GM23248 (cell line): ENCODE results near the gene HK3. TPM values are rescaled to one million over a fixed set of nuclear protein-coding genes. Genes with fewer than 3 reads are reported as not detected.
"Not testable (repeated sequence)": the region's sequence is repeated elsewhere in the genome, so short reads cannot be mapped to it uniquely, and the experiment has no call there.

Experiments
- DNase-seq: peaks from one replicate; pipeline ENCODE4 v3.0.0-alpha.2; 2015
- H2AFZ ChIP-seq: fragments of 200-600 bp; sonication (generic); 2 replicates; pipeline ENCODE4 v1.6.1; 2016; ENCODE audit warnings: antibody characterized with exemption
- H3F3A ChIP-seq: fragments of 200-600 bp; sonication (generic); 2 replicates; pipeline ENCODE4 v1.6.1; 2016; ENCODE audit warnings: mild to moderate bottlenecking, antibody characterized with exemption, mixed run types; ENCODE audit not compliant: insufficient read depth
- H3K27ac ChIP-seq: fragments of 200-600 bp; sonication (generic); 2 replicates; pipeline ENCODE4 v1.5.1; 2016; ENCODE audit warnings: mild to moderate bottlenecking
- H3K27me3 ChIP-seq: fragments of 200-600 bp; sonication (generic); replicated peaks from 2 replicates; pipeline ENCODE4 v1.6.1; 2016; ENCODE audit warnings: mild to moderate bottlenecking; ENCODE audit not compliant: insufficient read depth
- H3K36me3 ChIP-seq: fragments of 200-600 bp; sonication (generic); 2 replicates; pipeline ENCODE4 v1.6.1; 2016; ENCODE audit warnings: low read depth, mild to moderate bottlenecking
- H3K4me1 ChIP-seq: fragments of 200-600 bp; sonication (generic); 2 replicates; pipeline ENCODE4 v1.6.1; 2016; ENCODE audit warnings: mild to moderate bottlenecking; ENCODE audit not compliant: insufficient read depth
- H3K4me2 ChIP-seq: fragments of 200-600 bp; sonication (generic); one replicate; pipeline ENCODE4 v1.6.1; 2016; ENCODE audit warnings: mild to moderate bottlenecking; ENCODE audit not compliant: unreplicated experiment
- H3K4me3 ChIP-seq: fragments of 200-600 bp; sonication (generic); 2 replicates; pipeline ENCODE4 v1.5.1; 2016; ENCODE audit warnings: mild to moderate bottlenecking
- H3K79me2 ChIP-seq: fragments of 200-600 bp; sonication (generic); 2 replicates; pipeline ENCODE4 v1.6.1; 2016; ENCODE audit warnings: mild to moderate bottlenecking; ENCODE audit not compliant: insufficient read depth
- H3K9ac ChIP-seq: fragments of 200-600 bp; sonication (generic); 2 replicates; pipeline ENCODE4 v1.6.1; 2016; ENCODE audit warnings: mild to moderate bottlenecking
- H3K9me2 ChIP-seq: fragments of 200-600 bp; sonication (generic); 2 replicates; pipeline ENCODE4 v1.6.1; 2016; ENCODE audit warnings: mixed run types, mild to moderate bottlenecking, moderate library complexity; ENCODE audit not compliant: insufficient read depth
- H3K9me3 ChIP-seq: fragments of 200-600 bp; sonication (generic); one replicate; pipeline ENCODE4 v1.6.1; 2017; ENCODE audit warnings: low read depth
- H4K20me1 ChIP-seq: fragments of 200-600 bp; sonication (generic); 2 replicates; pipeline ENCODE4 v1.6.0; 2016; ENCODE audit not compliant: insufficient read depth
- EZH2 ChIP-seq: fragments of 200-600 bp; sonication (generic); IDR thresholded peaks from 2 replicates; pipeline ENCODE4 v1.6.1; 2018; ENCODE audit warnings: antibody characterized with exemption, mild to moderate bottlenecking; ENCODE audit not compliant: insufficient read depth, poor library complexity, severe bottlenecking
- EZH2phosphoT487 ChIP-seq: fragments of 200-600 bp; sonication (generic); IDR thresholded peaks from 2 replicates; pipeline ENCODE4 v1.6.1; 2018; ENCODE audit warnings: antibody characterized with exemption, moderate library complexity, mild to moderate bottlenecking, low read depth; ENCODE audit not compliant: insufficient read depth
- WGBS, 2 experiments: methylation state at CpG; one replicate each; pipeline ENCODE4 v1.1.6; 2015 to 2017; ENCODE audit warnings: low lambda C conversion rate in 2 of 2, low coverage in 1 of 2; ENCODE audit errors: missing lambda C conversion rate in 2 of 2; 5-methylcytosine and 5-hydroxymethylcytosine counted together
- in situ Hi-C: fragments of 300-500 bp; cut with MboI; formaldehyde crosslinking; loops from 2 replicates; pipeline ENCODE4 v1.15.0; 2020
- polyA plus RNA-seq: library from polyadenylated mRNA; unstranded; fragments of >200 nt; fragmentation: Nextera tagmentation; extraction: Ambion mirVana; gene quantifications from 2 replicates; pipeline ENCODE4 v1.2.1, GENCODE V29; 2016
- total RNA-seq: library from RNA; depleted of rRNA; stranded (reverse); fragments of >200 nt; shearing (Covaris generic); gene quantifications from 2 replicates; pipeline ENCODE4 v1.2.3, GENCODE V29; 2014

Gene HK3
- total and polyA plus RNA-seq, 2 experiments from 2014 or later: not detected

GRCh38 chr5:176874198-176874780 lies 24.9 kb downstream of the HK3 start:
- no peaks in the 10 kb centered on the region for H3K79me2 ChIP-seq
- in situ Hi-C loops: no loop called here
- no peak overlapping the region for H3K27ac ChIP-seq
- peaks cover 50% of the 10 kb centered on the region for H3K27me3 ChIP-seq
- DNase-seq: no peak
- no peaks in the 10 kb centered on the region for H3K9me3 ChIP-seq
- no peak overlapping the region for H3K4me3 ChIP-seq
- no peaks in the 10 kb centered on the region for H3F3A ChIP-seq
- no peaks in the 10 kb centered on the region for H3K9me2 ChIP-seq
- no peaks in the 10 kb centered on the region for H3K4me1 ChIP-seq
- no peak overlapping the region for H2AFZ ChIP-seq
- WGBS, 2 experiments: 67 to 71% methylated on average over 20 of the region's 20 CpGs
- no peak overlapping the region for H3K9ac ChIP-seq
- H3K36me3 ChIP-seq: no peaks in the 10 kb centered on the region
- no peaks in the 10 kb centered on the region for H4K20me1 ChIP-seq
- H3K4me2 ChIP-seq: no peak overlapping the region
- no peak for TF ChIP-seq EZH2

- H4K20me1 ChIP-seq: no peaks in the 10 kb centered on the region
- in situ Hi-C loops: no loop called here
- no peaks in the 10 kb centered on the region for H3K9me2 ChIP-seq
- H3K4me1 ChIP-seq: no peaks in the 10 kb centered on the region
- no peak overlapping the region for H3K4me2 ChIP-seq
- no peaks in the 10 kb centered on the region for H3F3A ChIP-seq
- no peak overlapping the region for H3K9ac ChIP-seq
- DNase-seq: peak; percentile 23
- WGBS, 2 experiments: 16% methylated on average over 16 of the region's 16 CpGs
- H3K4me3 ChIP-seq: no peak overlapping the region
- no peak overlapping the region for H3K27ac ChIP-seq
- H3K79me2 ChIP-seq: no peaks in the 10 kb centered on the region
- H3K9me3 ChIP-seq: no peaks in the 10 kb centered on the region
- no peak overlapping the region for H2AFZ ChIP-seq
- no peak for TF ChIP-seq EZH2phosphoT487
- TF ChIP-seq EZH2: no peak
- peaks cover 50% of the 10 kb centered on the region for H3K27me3 ChIP-seq
- no peaks in the 10 kb centered on the region for H3K36me3 ChIP-seq
Observed at GRCh38 chr5:176873541-176874172, 25.5 kb downstream of the HK3 start.

- H2AFZ ChIP-seq, H3K27ac ChIP-seq, in situ Hi-C loops, H4K20me1 ChIP-seq, H3K9me2 ChIP-seq, H3K79me2 ChIP-seq, H3F3A ChIP-seq, H3K9ac ChIP-seq, DNase-seq, H3K9me3 ChIP-seq, H3K36me3 ChIP-seq, H3K4me1 ChIP-seq, H3K4me3 ChIP-seq, H3K4me2 ChIP-seq: not testable (repeated sequence)
- 20 to 35% methylated on average over 2 of the region's 2 CpGs for WGBS, 2 experiments
- H3K27me3 ChIP-seq: peaks cover 50% of the 10 kb centered on the region
Observed at GRCh38 chr5:176873011-176873410, 26.1 kb downstream of the HK3 start.

GRCh38 chr5:176872586-176872985 lies 26.6 kb downstream of the HK3 start:
- H3K9ac ChIP-seq, DNase-seq, H3K4me3 ChIP-seq, in situ Hi-C loops, H3K9me3 ChIP-seq, H3K4me2 ChIP-seq, H3K27ac ChIP-seq, H3K4me1 ChIP-seq, H4K20me1 ChIP-seq, H3K79me2 ChIP-seq, H3K9me2 ChIP-seq, H3K36me3 ChIP-seq, H2AFZ ChIP-seq, H3F3A ChIP-seq: not testable (repeated sequence)
- 17% methylated on average over 2 of the region's 2 CpGs; no CpG with 5 or more reads in 1 of the 2 experiments for WGBS, 2 experiments
- H3K27me3 ChIP-seq: peaks cover 46% of the 10 kb centered on the region

GRCh38 chr5:176870644-176871043 lies 28.5 kb downstream of the HK3 start:
- DNase-seq, H3K9ac ChIP-seq, H3K4me3 ChIP-seq, H3K79me2 ChIP-seq, H4K20me1 ChIP-seq, H3K27ac ChIP-seq, in situ Hi-C loops, H3K9me3 ChIP-seq, H3K9me2 ChIP-seq, H3K4me1 ChIP-seq, H3F3A ChIP-seq, H3K4me2 ChIP-seq, H3K36me3 ChIP-seq, H2AFZ ChIP-seq: not testable (repeated sequence)
- peaks cover 48% of the 10 kb centered on the region for H3K27me3 ChIP-seq
- WGBS, 2 experiments: 50 to 70% methylated on average over 2 to 10 of the region's 10 CpGs
